AG09309 (cell line): ENCODE data around the gene OGDHL.

Experiments used
- DNase-seq: peaks from one replicate; pipeline ENCODE4 v3.0.0-alpha.2; 2010; ENCODE audit warnings: low read depth
- H3K4me3 ChIP-seq: 2 replicates; pipeline ENCODE4 v1.5.1; 2011; ENCODE audit warnings: mild to moderate bottlenecking, low read depth, low read length, moderate library complexity; ENCODE audit not compliant: control insufficient read depth
- TF ChIP-seq, protein P1 (sequence below): IDR thresholded peaks from 2 replicates; pipeline ENCODE4 v1.5.1; 2011; ENCODE audit warnings: mild to moderate bottlenecking, low read depth, low read length, inconsistent platforms; ENCODE audit not compliant: insufficient read depth, control insufficient read depth; ENCODE audit errors: missing control alignments

The OGDHL gene

DNA sequence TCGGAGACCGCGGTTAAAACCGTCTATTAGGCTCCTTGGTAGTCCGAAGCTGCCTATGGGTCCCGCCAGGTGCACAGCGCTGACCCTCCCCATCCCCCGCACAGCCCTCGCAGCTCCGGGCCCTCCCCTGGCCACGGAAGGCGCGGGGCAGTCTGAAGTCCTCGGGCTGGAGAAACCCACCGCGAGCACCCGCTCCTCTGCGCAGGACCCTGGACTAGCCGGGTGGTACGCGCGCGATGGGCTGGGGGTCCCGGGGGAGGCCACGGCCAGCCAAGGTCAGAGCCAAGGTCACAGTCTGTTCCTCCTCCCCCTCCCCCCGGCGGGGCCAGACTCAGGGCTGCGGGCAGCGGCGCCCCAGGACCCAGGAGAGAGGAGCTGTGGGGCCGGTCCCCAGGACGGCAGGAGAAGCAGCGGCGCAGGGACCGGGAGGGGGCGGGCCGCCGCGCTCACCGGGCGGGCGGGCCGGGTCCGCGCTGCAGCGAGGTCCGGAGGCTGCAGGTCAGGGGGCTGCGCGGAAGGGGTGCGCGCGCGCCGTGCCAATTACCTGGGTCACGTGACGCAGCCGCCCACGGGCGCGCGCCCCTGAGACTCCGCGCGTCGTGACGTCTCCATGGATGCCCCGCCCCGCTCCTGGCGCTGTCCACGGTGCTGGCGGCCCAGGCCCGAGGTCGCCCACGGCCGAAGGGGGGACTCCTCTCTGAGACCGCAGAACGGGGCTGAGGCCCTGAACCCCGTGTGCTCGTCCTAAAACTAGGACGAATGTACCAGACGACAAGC, at the start of gene OGDHL:
Gene OGDHL, minus strand, starts transcription at position 535 of the 777 bp plus-strand sequence. CDS start 3,731 bp downstream, outside the sequence.
- no peak for DNase-seq
- peak within 1 kb of the TSS; percentile 34 for H3K4me3 ChIP-seq
- TF ChIP-seq, protein P1, sequence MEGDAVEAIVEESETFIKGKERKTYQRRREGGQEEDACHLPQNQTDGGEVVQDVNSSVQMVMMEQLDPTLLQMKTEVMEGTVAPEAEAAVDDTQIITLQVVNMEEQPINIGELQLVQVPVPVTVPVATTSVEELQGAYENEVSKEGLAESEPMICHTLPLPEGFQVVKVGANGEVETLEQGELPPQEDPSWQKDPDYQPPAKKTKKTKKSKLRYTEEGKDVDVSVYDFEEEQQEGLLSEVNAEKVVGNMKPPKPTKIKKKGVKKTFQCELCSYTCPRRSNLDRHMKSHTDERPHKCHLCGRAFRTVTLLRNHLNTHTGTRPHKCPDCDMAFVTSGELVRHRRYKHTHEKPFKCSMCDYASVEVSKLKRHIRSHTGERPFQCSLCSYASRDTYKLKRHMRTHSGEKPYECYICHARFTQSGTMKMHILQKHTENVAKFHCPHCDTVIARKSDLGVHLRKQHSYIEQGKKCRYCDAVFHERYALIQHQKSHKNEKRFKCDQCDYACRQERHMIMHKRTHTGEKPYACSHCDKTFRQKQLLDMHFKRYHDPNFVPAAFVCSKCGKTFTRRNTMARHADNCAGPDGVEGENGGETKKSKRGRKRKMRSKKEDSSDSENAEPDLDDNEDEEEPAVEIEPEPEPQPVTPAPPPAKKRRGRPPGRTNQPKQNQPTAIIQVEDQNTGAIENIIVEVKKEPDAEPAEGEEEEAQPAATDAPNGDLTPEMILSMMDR: no peak

GRCh38 chr10:49803988-49804387, 41.9 kb upstream of the OGDHL start:
- H3K4me3 ChIP-seq: no peak overlapping the region
- no peak for DNase-seq
- TF ChIP-seq, protein P1: no peak

DNA sequence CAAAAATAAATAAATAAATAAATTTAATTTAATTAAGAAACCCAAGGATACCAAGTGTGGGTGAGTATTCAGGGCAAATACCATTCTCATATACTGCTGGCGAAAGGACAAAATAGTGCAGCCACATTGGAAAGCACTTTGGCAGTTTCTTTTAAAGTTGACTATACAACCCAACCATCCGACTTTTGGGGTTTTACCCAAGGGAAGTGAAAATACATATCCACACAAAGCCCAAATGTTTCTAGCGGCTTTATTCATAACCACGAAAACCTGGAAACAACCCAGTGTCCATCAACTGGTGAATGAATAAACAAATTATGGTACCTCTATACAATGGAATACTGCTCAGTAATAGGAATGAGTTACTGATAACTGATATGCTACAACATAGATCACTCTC, 36.2 kb upstream of the OGDHL start:
- TF ChIP-seq, protein P1: no peak
- no peak overlapping the region for H3K4me3 ChIP-seq
- no peak for DNase-seq

DNA sequence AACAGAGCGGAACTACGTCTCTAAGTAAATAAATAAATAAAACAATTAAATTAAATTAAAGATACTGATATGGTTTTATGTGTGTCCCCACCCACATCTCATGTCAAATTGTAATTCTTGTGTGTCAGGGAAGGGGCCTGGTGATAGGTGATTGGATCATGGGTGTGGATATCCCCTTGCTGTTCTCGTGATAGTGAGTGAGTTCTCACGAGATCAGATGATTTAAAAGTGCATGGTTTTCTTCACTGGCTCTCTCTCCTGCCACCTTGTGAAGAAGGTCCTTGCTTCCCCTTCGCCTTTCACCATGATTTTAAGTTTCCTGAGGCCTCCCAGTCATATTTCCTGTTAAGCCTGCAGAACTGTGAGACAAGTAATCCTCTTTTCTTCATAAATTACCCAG, 29.0 kb upstream of the OGDHL start:
- H3K4me3 ChIP-seq: no peak overlapping the region
- DNase-seq: no peak
- TF ChIP-seq, protein P1: no peak

DNA sequence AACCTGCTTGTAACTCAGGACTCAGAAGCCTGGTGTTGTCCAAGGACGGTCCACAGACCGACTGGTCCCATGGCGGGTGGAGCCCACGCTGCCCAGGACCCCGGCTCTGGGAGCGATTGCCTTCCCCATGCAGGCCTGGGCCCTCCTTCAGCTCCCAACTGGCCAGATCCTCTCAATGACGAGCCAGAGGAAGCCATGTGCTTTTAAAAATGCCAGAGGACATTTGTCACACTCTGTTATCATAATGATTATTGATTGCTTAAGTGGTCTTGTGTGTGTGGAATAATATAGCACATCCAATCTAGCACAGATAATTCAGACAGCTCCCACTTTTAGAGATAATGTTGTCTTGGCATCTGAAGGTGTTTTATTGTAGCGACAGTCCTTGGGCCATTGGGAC, 22.6 kb upstream of the OGDHL start:
- TF ChIP-seq, protein P1: no peak
- DNase-seq: no peak
- H3K4me3 ChIP-seq: no peak overlapping the region

DNA sequence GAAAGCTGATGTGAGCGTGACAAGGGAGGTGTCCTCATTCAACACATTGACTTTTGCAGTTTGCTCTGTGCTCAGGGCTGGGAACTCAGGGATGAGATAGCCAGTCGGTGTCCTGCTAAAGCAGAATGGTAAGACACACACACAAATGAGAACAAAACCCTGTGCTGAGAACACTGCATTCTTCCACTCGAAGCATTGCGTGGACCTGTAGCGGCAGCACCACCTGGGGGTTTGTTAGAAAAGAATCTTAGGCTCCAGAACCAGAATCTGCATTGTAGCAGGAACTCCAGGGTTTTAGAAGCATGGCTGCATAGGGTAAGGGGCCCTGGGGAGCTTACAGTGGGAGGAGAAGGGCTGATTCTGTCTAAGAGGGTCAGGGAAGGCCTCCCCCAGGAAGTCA, 21.5 kb upstream of the OGDHL start:
- DNase-seq: no peak
- no peak overlapping the region for H3K4me3 ChIP-seq
- TF ChIP-seq, protein P1: no peak

DNA sequence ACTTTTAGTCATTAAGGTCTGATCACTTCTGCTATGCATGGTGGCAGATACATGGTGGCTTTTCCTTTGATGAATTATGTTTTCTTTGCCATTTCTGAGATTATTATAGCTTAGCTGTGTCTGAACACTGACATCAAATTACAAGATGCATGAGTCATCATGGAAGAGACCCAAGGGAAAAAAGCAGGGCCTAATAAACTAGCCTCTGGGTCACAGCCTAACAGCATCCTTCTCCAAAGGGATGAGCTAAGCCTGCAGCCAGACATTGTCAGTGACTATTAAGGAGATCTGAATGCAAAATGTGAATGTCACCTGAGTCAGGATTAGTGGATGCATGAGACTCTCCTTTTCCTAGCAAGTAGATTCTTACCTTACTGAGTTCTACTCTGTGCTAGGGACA, 19.1 kb upstream of the OGDHL start:
- no peak overlapping the region for H3K4me3 ChIP-seq
- TF ChIP-seq, protein P1: no peak
- no peak for DNase-seq
